ENCODE data around the gene C7orf57. TPM values are rescaled to one million over a fixed set of nuclear protein-coding genes. Genes with fewer than 3 reads are reported as not detected.

The C7orf57 gene
- total RNA-seq, 3 donors from 2014 or later (not counting 1 experiment from before 2014, with no cell fraction given): 0.85 TPM; not detected in 2

DNA sequence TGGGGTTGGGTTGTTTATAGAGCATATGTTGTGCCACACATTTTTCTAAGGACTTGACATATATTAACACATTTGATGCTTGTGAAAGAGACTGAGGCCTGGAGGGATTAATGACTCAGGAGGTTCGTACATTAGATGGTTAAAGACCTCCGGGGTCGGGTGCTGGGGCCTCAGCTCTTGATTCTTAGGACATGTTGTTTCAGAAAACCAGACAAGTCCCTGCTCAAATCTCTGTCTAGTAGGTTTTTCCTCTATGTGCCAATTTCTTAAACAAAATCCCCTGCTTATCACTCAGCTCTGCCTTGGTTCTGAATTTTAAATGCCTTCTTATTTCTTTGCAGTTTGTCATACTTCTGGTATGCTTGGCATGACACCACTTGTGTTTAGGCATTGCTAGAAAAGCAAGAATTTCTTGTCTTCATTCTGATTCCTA is 59.5 kb downstream of the C7orf57 start:
- intact Hi-C loops (cut with micrococcal nuclease): no loop called here
- Mint-ChIP-seq H3K27ac (peak overlapping the region; percentile 96 to 98), H3K4me3 (peak overlapping the region; percentile 35), H3K36me3 (peaks cover 22% of the 10 kb centered on the region), H3K27me3 (ENCODE audit: low read depth in 2 of 2) (no peaks in the 10 kb centered on the region), H3K9me3 (no peaks in the 10 kb centered on the region), H3K4me1 (peaks cover 93 to 96% of the 10 kb centered on the region in 2 donors)
- Histone ChIP-seq H3K27me3 (ENCODE audit: control insufficient read depth, insufficient read depth, low read length) (no peaks in the 10 kb centered on the region), H3K27ac (ENCODE audit: low read length) (no peak overlapping the region), H3K4me3 (ENCODE audit: low read length) (no peak overlapping the region), H3K36me3 (ENCODE audit: control insufficient read depth, insufficient read depth, low read length) (peaks cover 53% of the 10 kb centered on the region), H3K9me3 (ENCODE audit: control insufficient read depth, insufficient read depth, low read length) (no peaks in the 10 kb centered on the region), H3K4me1 (ENCODE audit: control insufficient read depth, insufficient read depth, low read length) (peaks cover 62% of the 10 kb centered on the region)
- DNase-seq (no peak), ATAC-seq (no peak)
- TF ChIP-seq, protein P1, sequence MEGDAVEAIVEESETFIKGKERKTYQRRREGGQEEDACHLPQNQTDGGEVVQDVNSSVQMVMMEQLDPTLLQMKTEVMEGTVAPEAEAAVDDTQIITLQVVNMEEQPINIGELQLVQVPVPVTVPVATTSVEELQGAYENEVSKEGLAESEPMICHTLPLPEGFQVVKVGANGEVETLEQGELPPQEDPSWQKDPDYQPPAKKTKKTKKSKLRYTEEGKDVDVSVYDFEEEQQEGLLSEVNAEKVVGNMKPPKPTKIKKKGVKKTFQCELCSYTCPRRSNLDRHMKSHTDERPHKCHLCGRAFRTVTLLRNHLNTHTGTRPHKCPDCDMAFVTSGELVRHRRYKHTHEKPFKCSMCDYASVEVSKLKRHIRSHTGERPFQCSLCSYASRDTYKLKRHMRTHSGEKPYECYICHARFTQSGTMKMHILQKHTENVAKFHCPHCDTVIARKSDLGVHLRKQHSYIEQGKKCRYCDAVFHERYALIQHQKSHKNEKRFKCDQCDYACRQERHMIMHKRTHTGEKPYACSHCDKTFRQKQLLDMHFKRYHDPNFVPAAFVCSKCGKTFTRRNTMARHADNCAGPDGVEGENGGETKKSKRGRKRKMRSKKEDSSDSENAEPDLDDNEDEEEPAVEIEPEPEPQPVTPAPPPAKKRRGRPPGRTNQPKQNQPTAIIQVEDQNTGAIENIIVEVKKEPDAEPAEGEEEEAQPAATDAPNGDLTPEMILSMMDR (IDR thresholded peaks at IDR 0.05): no peak
- 86% methylated on average over 3 of the region's 3 CpGs for WGBS (ENCODE audit: insufficient coverage)

DNA sequence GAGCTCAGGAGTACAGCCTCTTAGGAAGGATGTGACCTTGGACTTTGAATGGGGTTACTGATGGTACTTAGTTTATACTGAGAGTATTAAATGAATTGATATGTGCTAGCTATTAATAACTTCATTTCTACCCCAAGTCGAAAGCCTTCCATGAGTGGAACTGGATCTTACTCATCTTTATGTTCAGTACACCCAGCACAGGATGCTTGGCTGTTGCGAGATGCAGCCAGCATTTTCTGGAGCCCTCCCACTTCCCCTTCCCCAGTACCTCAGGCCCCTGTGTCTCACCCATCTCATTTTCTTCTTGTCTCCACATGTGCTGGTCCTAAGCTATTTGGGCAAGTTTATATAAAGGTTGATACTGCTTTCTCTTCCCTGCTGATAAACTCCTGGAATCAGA is 60.9 kb downstream of the C7orf57 start:
- Mint-ChIP-seq H3K27me3 (ENCODE audit: low read depth in 2 of 2) (no peaks in the 10 kb centered on the region), H3K27ac (peak overlapping the region; percentile 96 to 98), H3K4me1 (peaks cover 84 to 85% of the 10 kb centered on the region in 2 donors), H3K36me3 (peaks cover 12% of the 10 kb centered on the region), H3K9me3 (no peaks in the 10 kb centered on the region), H3K4me3 (peak overlapping the region; percentile 86)
- peak in 1 of 2 donors; percentile 36 for DNase-seq
- 20% methylated on average over 2 of the region's 2 CpGs for whole genome bisulfite sequencing (ENCODE audit: insufficient coverage)
- intact Hi-C loops (cut with micrococcal nuclease): no loop called here
- Histone ChIP-seq H3K27ac (ENCODE audit: low read length) (peak overlapping the region; percentile 86), H3K27me3 (ENCODE audit: control insufficient read depth, insufficient read depth, low read length) (no peaks in the 10 kb centered on the region), H3K4me3 (ENCODE audit: low read length) (no peak overlapping the region), H3K4me1 (ENCODE audit: control insufficient read depth, insufficient read depth, low read length) (peaks cover 56% of the 10 kb centered on the region), H3K9me3 (ENCODE audit: control insufficient read depth, insufficient read depth, low read length) (no peaks in the 10 kb centered on the region), H3K36me3 (ENCODE audit: control insufficient read depth, insufficient read depth, low read length) (peaks cover 54% of the 10 kb centered on the region)
- TF ChIP-seq, protein P1 (IDR thresholded peaks at IDR 0.05): no peak
- ATAC-seq: peak; percentile 44 to 57 (median 45)

DNA sequence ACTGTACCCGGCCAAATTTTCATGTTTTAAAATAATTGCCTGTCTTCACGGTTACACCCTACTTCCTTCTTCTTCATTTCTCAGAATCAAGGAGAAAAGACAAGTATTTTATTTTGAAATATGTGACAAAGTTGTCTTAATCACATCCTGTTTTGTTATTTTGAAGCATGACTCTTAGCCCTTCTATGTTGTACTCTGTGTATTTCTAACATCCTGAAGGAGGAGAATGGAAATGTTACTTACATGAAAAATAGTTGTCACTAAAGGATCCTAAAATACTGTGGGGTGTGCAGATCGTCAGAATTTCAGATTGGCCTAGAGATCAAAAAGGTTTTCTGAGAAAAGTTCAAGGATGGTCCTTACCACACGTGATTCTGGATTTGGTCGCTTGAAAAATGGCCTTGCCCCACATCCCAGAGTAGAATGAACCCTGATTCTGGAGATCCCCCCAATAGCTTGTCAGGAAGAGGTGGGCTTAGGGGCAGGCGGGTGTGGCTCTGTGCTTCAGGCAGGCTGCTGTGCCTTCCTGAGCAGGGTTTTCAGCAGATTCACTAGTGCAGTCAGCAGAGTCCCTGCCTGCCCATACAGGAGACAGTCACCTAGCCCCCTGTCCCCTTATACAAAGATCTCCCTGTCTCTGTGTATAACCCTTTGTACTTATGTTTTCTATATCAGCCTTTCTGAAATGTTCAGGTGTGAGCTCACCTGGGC is 62.3 kb downstream of the C7orf57 start:
- TF ChIP-seq, protein P1 (IDR thresholded peaks at IDR 0.05): no peak

More for the DNA sequence above, 62.3 kb downstream of the C7orf57 start:
- Mint-ChIP-seq H3K27me3 (ENCODE audit: low read depth in 2 of 2) (no peaks in the 10 kb centered on the region), H3K4me3 (peak overlapping the region; percentile 86), H3K4me1 (peaks cover 80 to 82% of the 10 kb centered on the region in 2 donors), H3K27ac (peak overlapping the region; percentile 96 to 98), H3K36me3 (peaks cover 17% of the 10 kb centered on the region), H3K9me3 (no peaks in the 10 kb centered on the region)
- H3K27me3 ChIP-seq (ENCODE audit: control insufficient read depth, insufficient read depth, low read length): no peaks in the 10 kb centered on the region
- ATAC-seq (peak; percentile 59 to 62 (median 60)), DNase-seq (peak in 1 of 2 donors; percentile 46)
- H3K9me3 ChIP-seq (ENCODE audit: control insufficient read depth, insufficient read depth, low read length): no peaks in the 10 kb centered on the region
- H3K27ac ChIP-seq (ENCODE audit: low read length): peak overlapping the region; percentile 86
- H3K4me1 ChIP-seq (ENCODE audit: control insufficient read depth, insufficient read depth, low read length): peaks cover 53% of the 10 kb centered on the region
- 19% methylated on average over 5 of the region's 6 CpGs for WGBS (ENCODE audit: insufficient coverage)
- intact Hi-C loops (cut with micrococcal nuclease): no loop called here
- peaks cover 55% of the 10 kb centered on the region for H3K36me3 ChIP-seq (ENCODE audit: control insufficient read depth, insufficient read depth, low read length)
- peak overlapping the region; percentile 8 for H3K4me3 ChIP-seq (ENCODE audit: low read length)
